CD8-positive, alpha-beta memory T cell (primary cell): Measurements from ENCODE around the gene G6PC3. TPM values are rescaled to one million over a fixed set of nuclear protein-coding genes. Genes with fewer than 3 reads are reported as not detected.

Source experiments
- CTCF ChIA-PET: fragments of 350-600 bp; sonication (Branson Sonifier 250); formaldehyde crosslinking; loops from one replicate; lab custom pipeline; 2021; ENCODE audit warnings: antibody characterized with exemption; lab: Charles Lee
- POLR2A ChIA-PET: fragments of 350-600 bp; sonication (Branson Sonifier 250); formaldehyde crosslinking; loops from one replicate; lab custom pipeline; 2021; ENCODE audit warnings: antibody characterized with exemption; lab: Charles Lee
- DNase-seq, 5 donors: peaks; one replicate each; pipeline versions ENCODE4 v3.0.0 to v3.0.0-alpha.2; 2020 to 2022; ENCODE audit warnings: mixed read lengths in 1 of 5
- H3K27ac ChIP-seq: one replicate; pipeline ENCODE4 v1.7.0; 2013; ENCODE audit warnings: low read depth, mild to moderate bottlenecking, low read length, moderate library complexity
- H3K27me3 ChIP-seq: 2 replicates; pipeline ENCODE4 v1.7.0; 2013; ENCODE audit warnings: low read length, mild to moderate bottlenecking; ENCODE audit not compliant: insufficient read depth, poor library complexity, severe bottlenecking
- H3K36me3 ChIP-seq: 2 replicates; pipeline ENCODE4 v1.7.0; 2013; ENCODE audit warnings: mild to moderate bottlenecking, low read length, moderate library complexity; ENCODE audit not compliant: insufficient read depth
- H3K4me1 ChIP-seq: 2 replicates; pipeline ENCODE4 v1.7.0; 2013; ENCODE audit warnings: mild to moderate bottlenecking, low read length, moderate library complexity; ENCODE audit not compliant: insufficient read depth
- H3K4me3 ChIP-seq: 2 replicates; pipeline ENCODE4 v1.7.0; 2013; ENCODE audit warnings: mild to moderate bottlenecking, low read length
- H3K9me3 ChIP-seq: 2 replicates; pipeline ENCODE4 v1.7.0; 2013; ENCODE audit warnings: mild to moderate bottlenecking, low read length
- H3K27ac Mint-ChIP-seq, 8 donors: one replicate each; pipeline ENCODE4 v1.8.0; 2020 to 2021; ENCODE audit warnings: mixed read lengths in 8 of 8, mild to moderate bottlenecking in 6 of 8, inconsistent platforms in 3 of 8, moderate library complexity in 3 of 8
- H3K27me3 Mint-ChIP-seq, 2 donors: one replicate each; pipeline ENCODE4 v1.8.0; 2020 to 2021; ENCODE audit warnings: mixed read lengths in 2 of 2, mild to moderate bottlenecking in 1 of 2, moderate library complexity in 1 of 2
- H3K36me3 Mint-ChIP-seq, 3 donors: one replicate each; pipeline ENCODE4 v1.8.0; 2020 to 2021; ENCODE audit warnings: mixed read lengths in 3 of 3, inconsistent platforms in 1 of 3, mild to moderate bottlenecking in 1 of 3
- H3K4me1 Mint-ChIP-seq, 3 donors: one replicate each; pipeline ENCODE4 v1.8.0; 2020 to 2021; ENCODE audit warnings: mixed read lengths in 3 of 3, inconsistent platforms in 1 of 3, mild to moderate bottlenecking in 1 of 3
- H3K4me3 Mint-ChIP-seq, 7 donors: one replicate each; pipeline ENCODE4 v1.8.0; 2020 to 2021; ENCODE audit warnings: mixed read lengths in 7 of 7, mild to moderate bottlenecking in 6 of 7, moderate library complexity in 4 of 7, inconsistent platforms in 2 of 7
- H3K9me3 Mint-ChIP-seq, 5 donors: one replicate each; pipeline ENCODE4 v1.8.0; 2020 to 2022; ENCODE audit warnings: mixed read lengths in 5 of 5, mild to moderate bottlenecking in 3 of 5, moderate library complexity in 2 of 5, inconsistent platforms in 1 of 5
- polyA plus RNA-seq: library from polyadenylated mRNA; unstranded; fragments of 300-500 nt; fragmentation: Illumina TruSeq; gene quantifications from one replicate; pipeline ENCODE4 v1.2.3, GENCODE V29; 2021
- total RNA-seq, 2 experiments: library from RNA; stranded (reverse); gene quantifications; one replicate each; pipeline ENCODE4 v1.2.3, GENCODE V29; 2021

G6PC3 gene
- total and polyA plus RNA-seq, 3 experiments from 2014 or later: 27.0 to 38.3 (median 37.1) TPM

DNA sequence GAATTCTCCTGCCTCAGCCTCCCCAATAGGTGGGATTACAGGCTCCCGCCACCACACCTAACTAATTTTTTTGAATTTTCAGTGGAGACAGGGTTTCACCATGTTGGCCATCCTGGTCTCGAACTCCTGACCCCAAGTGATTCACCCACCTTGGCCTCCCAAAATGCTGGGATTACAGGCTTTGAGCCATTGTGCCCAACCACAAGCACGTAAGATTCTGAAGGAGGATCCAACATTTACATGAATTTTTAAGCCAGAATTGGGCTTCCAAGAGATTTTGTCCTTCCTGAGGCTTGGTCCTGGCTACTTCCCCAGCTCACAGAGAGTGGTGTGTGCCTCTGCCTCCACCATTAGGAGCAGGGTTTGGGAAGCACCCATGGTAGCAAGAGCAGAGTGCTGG lies 11.1 kb downstream of the G6PC3 start:
- ChIA-PET CTCF (no interaction called here), POLR2A (no interaction called here)
- no peaks in the 10 kb centered on the region for H3K27me3 ChIP-seq
- no peaks in the 10 kb centered on the region for H3K9me3 ChIP-seq
- peaks cover 9% of the 10 kb centered on the region for H3K36me3 ChIP-seq
- Mint-ChIP-seq H3K9me3 (no peaks in the 10 kb centered on the region), H3K27ac (peak overlapping the region in 1 of 8 donors; percentile 50), H3K4me1 (no peaks in the 10 kb centered on the region), H3K4me3 (no peak overlapping the region), H3K36me3 (peaks cover 0 to 78% (median 14%) of the 10 kb centered on the region in 3 donors), H3K27me3 (peaks cover 0 to 1% of the 10 kb centered on the region in 2 donors)
- no peak overlapping the region for H3K4me3 ChIP-seq
- no peak overlapping the region for H3K27ac ChIP-seq
- no peak for DNase-seq
- H3K4me1 ChIP-seq: no peaks in the 10 kb centered on the region

DNA sequence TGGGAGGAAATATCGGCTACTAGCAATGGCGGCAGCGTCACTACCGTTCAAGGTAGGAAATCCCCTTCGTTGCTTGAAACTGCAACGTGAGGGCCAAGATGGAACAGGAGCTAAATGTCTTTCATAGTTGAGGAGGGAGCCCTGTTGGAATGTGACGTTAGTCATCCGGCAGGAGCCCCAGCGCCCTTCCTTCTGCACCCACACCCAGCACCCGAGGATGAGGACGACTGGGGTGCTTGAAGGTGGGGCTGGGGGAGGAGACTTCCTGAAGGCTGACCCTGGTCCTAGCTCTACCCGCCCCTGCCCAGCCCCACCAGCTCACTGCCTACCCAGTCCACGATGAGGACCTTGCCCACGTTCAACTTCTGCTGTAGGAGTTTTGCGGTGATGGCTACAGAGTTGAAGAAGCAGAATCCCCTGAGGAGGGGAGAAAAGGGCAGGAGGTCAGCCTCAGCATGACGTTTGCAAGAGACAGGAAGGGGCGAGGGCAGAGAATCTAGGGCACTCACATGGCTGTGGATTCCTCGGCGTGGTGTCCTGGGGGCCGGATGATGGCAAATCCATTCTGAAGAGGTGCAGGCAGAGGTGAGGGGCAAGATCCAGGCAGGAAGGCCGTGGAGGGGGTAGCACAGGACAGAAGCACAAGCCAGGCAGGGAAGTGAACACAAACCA lies 11.9 kb downstream of the G6PC3 start:
- H3K36me3 Mint-ChIP-seq: peaks cover 0 to 78% (median 14%) of the 10 kb centered on the region in 3 donors
- ChIA-PET POLR2A (no interaction called here), CTCF (interaction anchor here (0.6 to 0.9 kb wide), 2 partner anchors 10 to 41 kb away, joined by 3 read pairs; no protein-coding TSS in a partner anchor)
- Histone ChIP-seq H3K4me3 (no peak overlapping the region), H3K27ac (no peak overlapping the region), H3K27me3 (no peaks in the 10 kb centered on the region), H3K36me3 (peaks cover 7% of the 10 kb centered on the region), H3K4me1 (no peaks in the 10 kb centered on the region), H3K9me3 (no peaks in the 10 kb centered on the region)
- H3K27me3 Mint-ChIP-seq: peaks cover 0 to 1% of the 10 kb centered on the region in 2 donors
- peak overlapping the region in 4 of 8 donors; percentile 14 to 86 (median 56) for H3K27ac Mint-ChIP-seq
- no peaks in the 10 kb centered on the region for H3K9me3 Mint-ChIP-seq
- peak overlapping the region in 1 of 7 donors; percentile 20 for H3K4me3 Mint-ChIP-seq
- DNase-seq: no peak
- peaks cover 0 to 5% (median 0%) of the 10 kb centered on the region in 3 donors for H3K4me1 Mint-ChIP-seq

DNA sequence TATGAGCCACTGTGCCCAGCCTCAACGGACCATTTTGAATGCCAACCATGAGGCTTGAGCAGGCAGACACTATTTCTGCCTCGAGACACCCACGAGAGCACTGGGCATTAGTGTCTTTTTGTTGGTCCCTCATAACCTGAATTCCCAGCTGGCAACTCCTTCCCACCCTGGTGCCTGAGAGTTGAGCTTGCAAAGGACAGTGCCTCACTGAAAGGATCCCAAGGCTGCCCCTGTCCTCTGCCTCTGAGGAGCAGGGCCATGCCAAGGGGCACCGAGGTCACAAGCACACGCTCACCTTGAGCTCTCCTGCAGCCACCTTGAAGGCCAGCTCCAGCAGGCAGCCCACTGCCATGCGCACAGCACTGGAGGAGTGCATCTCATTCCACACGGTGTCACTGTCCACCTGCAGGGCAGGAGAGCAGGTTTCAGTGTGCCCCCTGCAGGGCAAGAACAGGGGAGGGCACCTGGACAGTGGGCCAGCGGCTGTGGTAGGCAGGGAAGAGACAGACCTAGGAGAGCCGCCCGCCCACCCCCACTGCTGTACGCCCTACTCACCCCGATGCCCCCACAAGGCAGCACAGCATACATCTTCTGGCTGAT lies 12.8 kb downstream of the G6PC3 start:
- peaks cover 0 to 1% of the 10 kb centered on the region in 2 donors for H3K27me3 Mint-ChIP-seq
- H3K36me3 ChIP-seq: peaks cover 7% of the 10 kb centered on the region
- H3K27me3 ChIP-seq: no peaks in the 10 kb centered on the region
- H3K4me3 ChIP-seq: no peak overlapping the region
- H3K27ac ChIP-seq: no peak overlapping the region
- H3K36me3 Mint-ChIP-seq: peaks cover 0 to 77% (median 14%) of the 10 kb centered on the region in 3 donors
- CTCF ChIA-PET: interaction anchor here (0.9 to 1.5 kb wide), 2 partner anchors 9 to 139 kb away, joined by 3 to 4 read pairs; no protein-coding TSS in a partner anchor
- POLR2A ChIA-PET: no interaction called here
- DNase-seq: no peak
- peaks cover 0 to 7% (median 0%) of the 10 kb centered on the region in 3 donors for H3K4me1 Mint-ChIP-seq
- H3K9me3 ChIP-seq: no peaks in the 10 kb centered on the region
- H3K4me1 ChIP-seq: no peaks in the 10 kb centered on the region
- no peak overlapping the region for H3K4me3 Mint-ChIP-seq
- no peaks in the 10 kb centered on the region for H3K9me3 Mint-ChIP-seq
- no peak overlapping the region for H3K27ac Mint-ChIP-seq

DNA sequence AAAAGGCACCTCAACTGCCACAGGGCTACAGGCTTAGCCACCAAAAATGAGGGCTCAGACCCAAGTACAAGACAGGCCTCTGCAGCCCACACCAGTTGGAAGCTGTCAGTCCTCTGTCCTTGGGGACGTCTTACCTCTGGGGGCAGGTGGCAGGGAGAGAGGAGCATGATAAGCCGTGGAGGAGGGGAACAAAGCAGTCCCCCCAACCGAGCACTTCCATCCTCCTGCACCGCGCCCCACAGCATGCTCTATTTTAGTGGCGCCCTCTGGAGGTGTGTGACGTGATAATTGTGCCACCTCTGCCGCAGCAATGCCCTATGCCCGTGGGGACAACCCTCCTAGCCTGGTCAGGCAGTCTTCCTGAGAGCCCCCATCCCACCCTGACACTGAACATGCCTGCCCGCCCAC lies 13.6 kb downstream of the G6PC3 start:
- POLR2A ChIA-PET: interaction anchor here (0.5 kb wide), 1 partner anchor 15 kb away, joined by 3 read pairs; no protein-coding TSS in a partner anchor
- H3K27me3 Mint-ChIP-seq: peaks cover 0 to 1% of the 10 kb centered on the region in 2 donors
- peaks cover 0 to 11% (median 0%) of the 10 kb centered on the region in 3 donors for H3K4me1 Mint-ChIP-seq
- Histone ChIP-seq H3K9me3 (no peaks in the 10 kb centered on the region), H3K4me1 (no peaks in the 10 kb centered on the region), H3K4me3 (no peak overlapping the region), H3K27ac (no peak overlapping the region), H3K36me3 (peaks cover 7% of the 10 kb centered on the region), H3K27me3 (no peaks in the 10 kb centered on the region)
- no peaks in the 10 kb centered on the region for H3K9me3 Mint-ChIP-seq
- peak overlapping the region in 1 of 8 donors; percentile 17 for H3K27ac Mint-ChIP-seq
- peaks cover 0 to 77% (median 17%) of the 10 kb centered on the region in 3 donors for H3K36me3 Mint-ChIP-seq
- no peak overlapping the region for H3K4me3 Mint-ChIP-seq
- CTCF ChIA-PET: interaction anchor here (1.5 kb wide), 1 partner anchor 140 kb away, joined by 4 read pairs; no protein-coding TSS in a partner anchor
- no peak for DNase-seq

DNA sequence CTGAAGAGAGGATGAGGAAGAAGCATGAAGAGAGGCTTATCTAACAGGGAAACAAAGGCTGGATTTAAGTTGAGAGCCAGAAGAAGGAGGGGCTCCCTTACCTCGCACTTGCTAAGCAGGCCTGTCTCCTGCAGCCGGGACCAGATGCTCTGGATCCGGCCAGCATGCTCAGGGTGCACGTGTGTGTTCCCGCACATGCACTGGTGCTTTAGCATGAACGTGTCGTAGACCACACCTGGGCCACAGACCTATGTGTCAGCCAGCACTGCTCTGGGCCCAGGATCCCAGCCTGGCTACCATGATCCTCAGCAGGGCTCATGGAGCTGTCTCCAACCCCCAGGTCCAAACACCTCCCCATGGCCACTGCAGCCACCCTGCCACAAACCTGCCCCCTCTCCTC lies 14.4 kb downstream of the G6PC3 start:
- Mint-ChIP-seq H3K27ac (peak overlapping the region in 2 of 8 donors; percentile 23 to 48), H3K9me3 (no peaks in the 10 kb centered on the region), H3K36me3 (peaks cover 0 to 72% (median 13%) of the 10 kb centered on the region in 3 donors), H3K27me3 (peaks cover 0 to under 1% of the 10 kb centered on the region in 2 donors), H3K4me1 (peaks cover 0 to 11% (median 0%) of the 10 kb centered on the region in 3 donors), H3K4me3 (no peak overlapping the region)
- Histone ChIP-seq H3K27ac (no peak overlapping the region), H3K4me3 (no peak overlapping the region), H3K27me3 (no peaks in the 10 kb centered on the region), H3K9me3 (no peaks in the 10 kb centered on the region), H3K36me3 (peaks cover 7% of the 10 kb centered on the region), H3K4me1 (no peaks in the 10 kb centered on the region)
- DNase-seq: no peak
- ChIA-PET POLR2A (interaction anchor here (0.5 kb wide), 1 partner anchor 16 kb away, joined by 3 read pairs; no protein-coding TSS in a partner anchor), CTCF (no interaction called here)

DNA sequence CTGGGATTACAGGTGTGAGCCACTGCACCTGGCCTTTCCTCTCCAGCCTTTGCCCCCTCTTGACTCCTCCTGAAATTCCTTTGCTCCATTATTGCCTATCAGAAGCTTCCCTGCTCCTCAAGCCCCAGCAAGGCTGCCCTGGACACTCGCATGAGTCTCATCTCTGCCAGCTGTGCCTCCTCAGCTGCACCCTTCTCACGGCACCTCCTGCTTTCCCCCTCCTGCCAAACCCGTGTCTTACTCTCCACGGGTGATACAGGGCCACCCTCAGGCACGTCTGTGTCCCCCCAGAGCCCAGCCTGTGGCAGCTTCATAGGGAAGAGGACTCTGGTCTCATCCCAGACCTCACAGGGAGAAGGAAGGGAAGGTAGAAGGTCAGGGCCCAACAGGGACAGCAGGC lies 15.4 kb downstream of the G6PC3 start:
- H3K27me3 Mint-ChIP-seq: no peaks in the 10 kb centered on the region
- no peaks in the 10 kb centered on the region for H3K9me3 ChIP-seq
- no peaks in the 10 kb centered on the region for H3K27me3 ChIP-seq
- ChIA-PET CTCF (interaction anchor here (0.5 to 0.6 kb wide), 2 partner anchors 49 to 125 kb away, joined by 3 read pairs; no protein-coding TSS in a partner anchor), POLR2A (no interaction called here)
- H3K27ac ChIP-seq: peak overlapping the region; percentile 51
- H3K4me1 ChIP-seq: no peaks in the 10 kb centered on the region
- H3K4me3 ChIP-seq: no peak overlapping the region
- DNase-seq: no peak
- H3K4me1 Mint-ChIP-seq: peaks cover 0 to 11% (median 0%) of the 10 kb centered on the region in 3 donors
- H3K9me3 Mint-ChIP-seq: no peaks in the 10 kb centered on the region
- H3K36me3 Mint-ChIP-seq: peaks cover 0 to 66% (median 13%) of the 10 kb centered on the region in 3 donors
- peaks cover 7% of the 10 kb centered on the region for H3K36me3 ChIP-seq
- peak overlapping the region in 3 of 8 donors; percentile 40 to 70 (median 60) for H3K27ac Mint-ChIP-seq
- H3K4me3 Mint-ChIP-seq: no peak overlapping the region

DNA sequence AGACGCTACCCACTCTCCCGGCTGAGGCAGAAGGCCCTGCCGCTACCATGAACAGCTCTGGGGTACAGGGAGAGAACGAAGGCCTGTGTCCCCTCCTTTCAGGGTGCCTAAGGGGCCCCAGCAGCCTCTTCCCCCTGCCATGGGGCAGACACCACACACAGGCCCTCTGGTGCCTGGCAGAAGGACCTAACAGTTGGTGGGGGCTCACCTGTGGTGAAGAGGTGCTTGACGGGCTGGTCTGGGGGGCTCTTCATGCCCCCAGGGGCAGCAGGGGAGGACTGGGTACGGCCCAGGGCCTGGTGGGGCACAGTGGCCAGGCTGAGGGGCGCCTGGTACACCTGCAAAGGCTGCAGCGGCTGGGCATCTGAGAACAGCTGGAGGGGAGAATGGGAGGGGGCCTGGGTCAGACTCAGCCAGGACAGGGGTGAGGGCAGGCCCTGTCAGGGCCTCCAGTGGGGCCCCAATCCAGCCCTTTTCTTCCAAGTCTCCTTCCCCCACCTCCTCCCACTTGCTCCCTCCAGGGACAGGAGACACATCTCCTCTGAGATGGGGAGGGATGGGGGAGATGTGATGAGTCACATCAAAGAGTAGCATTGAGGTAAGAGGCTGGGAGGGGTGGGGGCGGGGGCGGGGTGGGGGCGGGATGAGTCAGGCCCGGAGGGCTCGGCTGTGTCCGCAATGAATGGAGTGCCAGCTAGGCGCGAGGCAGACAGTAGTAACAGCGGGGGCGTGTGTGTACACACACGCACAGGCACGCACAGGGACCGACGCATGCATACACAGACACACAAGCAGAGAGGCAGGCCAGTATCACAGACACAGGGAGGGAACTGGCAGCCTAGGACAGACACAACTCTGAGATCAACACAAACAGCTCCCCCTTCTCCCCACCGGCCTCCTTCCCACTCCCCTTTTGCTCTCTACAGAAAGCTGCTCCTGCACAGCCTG lies 16.1 kb downstream of the G6PC3 start:
- DNase-seq: peak in 1 of 5 donors; percentile 60
- peaks cover 0 to 72% (median 15%) of the 10 kb centered on the region in 3 donors for H3K36me3 Mint-ChIP-seq
- no peaks in the 10 kb centered on the region for H3K9me3 ChIP-seq
- CTCF ChIA-PET: no interaction called here
- H3K27ac Mint-ChIP-seq: peak overlapping the region in 4 of 8 donors; percentile 3 to 50 (median 28)
- no peaks in the 10 kb centered on the region for H3K4me1 ChIP-seq
- peaks cover 7% of the 10 kb centered on the region for H3K36me3 ChIP-seq
- H3K9me3 Mint-ChIP-seq: no peaks in the 10 kb centered on the region
- POLR2A ChIA-PET: no interaction called here
- peaks cover 0 to 11% (median 0%) of the 10 kb centered on the region in 3 donors for H3K4me1 Mint-ChIP-seq
- H3K27me3 ChIP-seq: no peaks in the 10 kb centered on the region
- H3K27me3 Mint-ChIP-seq: no peaks in the 10 kb centered on the region
- no peak overlapping the region for H3K4me3 ChIP-seq
- H3K4me3 Mint-ChIP-seq: no peak overlapping the region
- peak overlapping the region; percentile 51 for H3K27ac ChIP-seq
